ENCODE results near the gene EPHA7.

Gene EPHA7

DNA sequence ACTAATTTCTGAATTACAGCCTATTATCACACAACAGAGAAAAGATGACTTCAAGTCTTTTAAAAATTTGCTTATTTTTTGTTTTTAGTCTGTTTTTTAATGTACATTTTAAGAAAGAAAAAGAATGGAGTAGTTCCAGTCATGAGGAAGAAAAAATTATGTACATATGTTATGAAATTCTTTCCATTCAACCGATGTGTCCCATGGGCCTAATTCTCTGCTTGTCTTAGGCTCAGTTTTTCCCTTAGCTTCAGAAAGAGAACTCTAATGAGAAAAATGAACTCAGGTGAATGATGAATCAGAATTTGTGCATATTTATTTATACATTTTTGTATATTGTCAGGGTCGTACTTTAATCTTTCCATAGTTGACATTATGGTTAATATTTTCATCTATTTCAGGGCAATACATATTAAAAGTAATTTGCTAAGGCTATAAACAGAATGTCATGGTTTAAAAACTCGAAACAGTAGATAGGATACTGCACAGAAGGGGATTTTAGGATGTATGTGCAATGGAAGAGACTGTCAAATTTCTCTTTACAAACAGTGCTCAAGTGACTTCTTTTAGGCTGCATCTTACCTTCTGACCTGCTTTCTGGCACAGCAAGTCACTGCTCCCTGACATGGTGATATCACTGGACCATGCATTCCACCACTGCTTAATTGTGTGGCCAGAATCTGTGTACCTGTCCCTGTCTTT, 153.1 kb downstream of the EPHA7 start:
- no peak overlapping the region for H3K4me3 ChIP-seq (ENCODE audit: low read length)
- no peak for DNase-seq (ENCODE audit: low read depth)
- TF ChIP-seq, protein P1, sequence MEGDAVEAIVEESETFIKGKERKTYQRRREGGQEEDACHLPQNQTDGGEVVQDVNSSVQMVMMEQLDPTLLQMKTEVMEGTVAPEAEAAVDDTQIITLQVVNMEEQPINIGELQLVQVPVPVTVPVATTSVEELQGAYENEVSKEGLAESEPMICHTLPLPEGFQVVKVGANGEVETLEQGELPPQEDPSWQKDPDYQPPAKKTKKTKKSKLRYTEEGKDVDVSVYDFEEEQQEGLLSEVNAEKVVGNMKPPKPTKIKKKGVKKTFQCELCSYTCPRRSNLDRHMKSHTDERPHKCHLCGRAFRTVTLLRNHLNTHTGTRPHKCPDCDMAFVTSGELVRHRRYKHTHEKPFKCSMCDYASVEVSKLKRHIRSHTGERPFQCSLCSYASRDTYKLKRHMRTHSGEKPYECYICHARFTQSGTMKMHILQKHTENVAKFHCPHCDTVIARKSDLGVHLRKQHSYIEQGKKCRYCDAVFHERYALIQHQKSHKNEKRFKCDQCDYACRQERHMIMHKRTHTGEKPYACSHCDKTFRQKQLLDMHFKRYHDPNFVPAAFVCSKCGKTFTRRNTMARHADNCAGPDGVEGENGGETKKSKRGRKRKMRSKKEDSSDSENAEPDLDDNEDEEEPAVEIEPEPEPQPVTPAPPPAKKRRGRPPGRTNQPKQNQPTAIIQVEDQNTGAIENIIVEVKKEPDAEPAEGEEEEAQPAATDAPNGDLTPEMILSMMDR (IDR thresholded peaks at IDR 0.05; ENCODE audit: insufficient read depth, low read depth, low read length, missing control alignments), result no peak

DNA sequence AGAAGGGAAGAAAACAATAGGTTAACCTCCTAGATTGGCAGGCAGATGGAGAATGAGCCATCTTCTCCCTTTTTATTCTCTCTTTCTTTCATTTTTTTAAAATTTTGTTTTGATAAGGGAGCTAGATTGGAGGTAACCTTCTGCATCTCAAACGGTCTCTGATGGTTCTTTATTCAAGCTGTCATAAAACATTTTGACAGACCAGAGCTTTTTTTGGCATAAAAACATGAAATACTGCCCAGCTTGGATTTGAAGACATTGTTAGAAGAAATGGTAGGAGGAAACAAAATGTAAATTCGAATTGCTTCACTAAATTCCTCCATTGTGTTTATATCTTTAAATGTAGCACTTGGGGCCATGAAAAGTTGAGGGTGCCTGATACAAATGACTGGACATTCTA, 158.5 kb downstream of the EPHA7 start:
- no peak for DNase-seq (ENCODE audit: low read depth)
- TF ChIP-seq, protein P1 (IDR thresholded peaks at IDR 0.05; ENCODE audit: insufficient read depth, low read depth, low read length, missing control alignments), result no peak
- no peak overlapping the region for H3K4me3 ChIP-seq (ENCODE audit: low read length)

DNA sequence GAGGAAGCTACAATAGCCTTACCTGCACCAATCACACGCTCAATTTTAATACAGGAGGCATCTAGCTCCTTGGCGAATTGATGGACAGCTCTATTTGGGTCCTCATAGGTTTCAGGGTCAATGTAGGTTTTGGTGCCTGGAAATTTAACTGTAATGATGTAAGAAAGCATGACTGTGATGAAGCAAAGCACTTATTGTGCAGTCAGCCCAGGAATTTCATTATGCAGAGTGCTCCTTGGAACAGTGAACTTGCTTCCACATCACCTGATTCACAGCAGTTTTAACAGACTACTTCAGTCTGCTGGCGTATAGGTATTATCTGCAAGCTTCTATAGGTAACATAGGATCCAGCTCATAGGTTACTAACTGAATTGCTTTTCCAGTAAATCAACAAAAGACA, 160.0 kb downstream of the EPHA7 start:
- no peak overlapping the region for H3K4me3 ChIP-seq (ENCODE audit: low read length)
- no peak for DNase-seq (ENCODE audit: low read depth)
- TF ChIP-seq, protein P1 (IDR thresholded peaks at IDR 0.05; ENCODE audit: insufficient read depth, low read depth, low read length, missing control alignments), result no peak

DNA sequence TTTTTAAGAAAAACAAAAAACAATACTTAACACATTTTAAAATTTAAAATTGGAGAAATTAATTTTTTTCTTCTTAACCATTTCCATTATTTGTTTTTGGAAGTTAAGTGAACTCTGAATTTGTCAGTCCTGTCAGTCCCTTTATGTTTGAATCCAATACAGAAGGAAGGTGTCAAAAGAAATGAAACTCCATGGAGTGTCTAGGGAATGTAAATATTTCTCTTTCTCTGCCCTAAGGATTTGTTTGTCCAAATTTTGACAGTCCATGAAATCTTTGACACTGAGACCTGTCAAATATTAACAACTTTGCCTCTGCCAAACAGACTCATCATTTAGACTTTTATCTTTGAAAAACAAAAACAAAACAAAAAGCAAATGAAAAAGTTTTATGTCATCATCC, 166.4 kb downstream of the EPHA7 start:
- no peak for DNase-seq (ENCODE audit: low read depth)
- TF ChIP-seq, protein P1 (IDR thresholded peaks at IDR 0.05; ENCODE audit: insufficient read depth, low read depth, low read length, missing control alignments), result no peak

DNA sequence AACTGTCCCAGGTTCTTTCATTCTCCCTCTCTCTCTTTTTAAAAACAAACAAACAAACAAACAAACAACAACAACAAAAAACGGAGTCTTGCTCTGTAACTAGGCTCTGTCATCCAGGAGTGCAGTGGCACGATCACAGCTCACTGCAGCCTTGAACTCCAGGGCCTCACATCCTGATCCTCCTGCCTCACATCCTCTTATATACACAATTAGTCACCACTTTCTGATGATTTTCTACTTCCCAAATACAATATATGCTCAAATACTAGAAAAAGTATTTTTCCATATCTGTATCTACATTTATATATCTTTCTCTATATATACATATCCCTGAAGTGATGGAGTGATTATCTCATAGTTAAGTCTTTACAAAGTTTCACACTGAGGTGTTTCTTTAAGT, 170.7 kb downstream of the EPHA7 start:
- TF ChIP-seq, protein P1 (IDR thresholded peaks at IDR 0.05; ENCODE audit: insufficient read depth, low read depth, low read length, missing control alignments), result no peak
- no peak for DNase-seq (ENCODE audit: low read depth)
- H3K4me3 ChIP-seq (ENCODE audit: low read length), result no peak overlapping the region

More for the DNA sequence above, 166.4 kb downstream of the EPHA7 start:
- no peak overlapping the region for H3K4me3 ChIP-seq (ENCODE audit: low read length)

DNA sequence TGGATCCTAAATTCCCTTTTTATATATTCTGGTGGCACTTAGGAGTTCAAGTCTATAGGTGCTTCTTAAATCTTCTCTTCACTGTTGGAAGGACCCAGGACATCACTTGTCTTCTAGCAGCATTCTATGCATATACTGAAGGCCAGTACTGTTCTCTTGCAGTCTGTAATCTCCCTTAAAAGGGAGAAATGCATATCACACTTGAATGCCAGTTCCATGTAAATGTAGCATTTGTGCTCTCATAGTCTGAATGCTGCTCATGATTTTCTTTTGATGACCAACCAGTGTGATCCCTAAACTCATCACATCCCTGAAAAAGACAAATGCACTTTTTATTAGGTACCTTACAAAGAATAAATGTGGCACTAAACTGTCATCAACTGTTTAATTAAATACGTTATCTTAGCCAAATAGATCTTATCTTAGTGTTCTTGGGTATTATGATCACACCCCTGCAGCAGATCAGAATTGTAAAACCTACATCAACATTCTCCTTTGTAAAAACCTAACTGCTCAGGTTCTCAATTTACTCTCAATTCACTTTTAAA, 176.1 kb downstream of the EPHA7 start:
- no peak for DNase-seq (ENCODE audit: low read depth)
- TF ChIP-seq, protein P1 (IDR thresholded peaks at IDR 0.05; ENCODE audit: insufficient read depth, low read depth, low read length, missing control alignments), result no peak
- H3K4me3 ChIP-seq (ENCODE audit: low read length), result no peak overlapping the region

DNA sequence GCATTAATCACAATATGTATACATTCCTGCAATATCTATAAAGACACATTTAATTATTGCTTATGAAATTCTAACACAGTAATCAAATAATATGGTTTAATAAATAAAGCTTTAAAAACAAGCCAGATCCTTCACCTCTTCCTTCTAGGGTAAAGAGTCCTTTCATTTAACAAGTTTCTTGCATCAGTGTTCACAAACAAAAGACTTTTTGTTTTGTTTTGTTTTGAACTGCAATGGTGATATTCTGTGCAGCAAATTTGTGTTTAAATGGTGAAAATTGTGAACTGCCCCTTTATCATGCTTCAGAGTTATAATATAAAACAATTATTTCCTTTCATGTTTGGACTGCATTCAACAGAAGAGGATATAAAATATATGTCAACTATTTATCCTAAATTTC, 177.3 kb downstream of the EPHA7 start:
- no peak for DNase-seq (ENCODE audit: low read depth)
- TF ChIP-seq, protein P1 (IDR thresholded peaks at IDR 0.05; ENCODE audit: insufficient read depth, low read depth, low read length, missing control alignments), result no peak
- H3K4me3 ChIP-seq (ENCODE audit: low read length), result no peak overlapping the region
